Ovary (tissue), 3 donors: Measurements from ENCODE around the gene FOXK2.

Source experiments
- POLR2A ChIP-seq: fragments of 450-650 bp; IDR thresholded peaks from one replicate; pipeline ENCODE4 v1.6.1; 2017; ENCODE audit warnings: antibody characterized with exemption, mild to moderate bottlenecking, moderate library complexity
- TF ChIP-seq, protein P1 (sequence below), 3 donors: fragments of 450-650 bp in 2 of 3; fragments of 200-600 bp in 1 of 3; IDR thresholded peaks; one replicate each; pipeline versions ENCODE4 v1.5.1 to v1.8.0; 2016 to 2022; ENCODE audit warnings: antibody characterized with exemption in 3 of 3, mild to moderate bottlenecking in 1 of 3
- donor health status: DM: no; HTN: no; CAD: no.

DNA sequence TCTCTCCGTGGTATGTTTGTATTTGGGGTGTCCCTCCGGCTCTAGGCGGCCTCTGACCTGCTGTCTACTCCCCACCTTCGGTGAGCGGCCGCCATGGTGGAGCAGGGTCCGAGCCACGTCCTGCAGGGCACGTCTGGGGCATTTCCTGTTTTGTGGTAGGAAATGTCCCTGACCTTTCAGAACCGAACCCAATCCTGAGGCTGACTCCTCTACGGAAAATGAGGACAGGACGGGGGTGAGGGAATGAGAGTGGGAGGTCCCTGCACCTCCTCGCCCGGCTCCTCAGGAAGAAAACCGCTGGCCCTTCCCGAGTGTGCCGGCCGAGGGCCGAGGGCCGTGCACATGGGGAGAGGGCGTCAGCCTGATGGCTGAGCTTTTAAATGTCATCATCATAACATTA, 83.0 kb downstream of the FOXK2 start:
- TF ChIP-seq, protein P1, sequence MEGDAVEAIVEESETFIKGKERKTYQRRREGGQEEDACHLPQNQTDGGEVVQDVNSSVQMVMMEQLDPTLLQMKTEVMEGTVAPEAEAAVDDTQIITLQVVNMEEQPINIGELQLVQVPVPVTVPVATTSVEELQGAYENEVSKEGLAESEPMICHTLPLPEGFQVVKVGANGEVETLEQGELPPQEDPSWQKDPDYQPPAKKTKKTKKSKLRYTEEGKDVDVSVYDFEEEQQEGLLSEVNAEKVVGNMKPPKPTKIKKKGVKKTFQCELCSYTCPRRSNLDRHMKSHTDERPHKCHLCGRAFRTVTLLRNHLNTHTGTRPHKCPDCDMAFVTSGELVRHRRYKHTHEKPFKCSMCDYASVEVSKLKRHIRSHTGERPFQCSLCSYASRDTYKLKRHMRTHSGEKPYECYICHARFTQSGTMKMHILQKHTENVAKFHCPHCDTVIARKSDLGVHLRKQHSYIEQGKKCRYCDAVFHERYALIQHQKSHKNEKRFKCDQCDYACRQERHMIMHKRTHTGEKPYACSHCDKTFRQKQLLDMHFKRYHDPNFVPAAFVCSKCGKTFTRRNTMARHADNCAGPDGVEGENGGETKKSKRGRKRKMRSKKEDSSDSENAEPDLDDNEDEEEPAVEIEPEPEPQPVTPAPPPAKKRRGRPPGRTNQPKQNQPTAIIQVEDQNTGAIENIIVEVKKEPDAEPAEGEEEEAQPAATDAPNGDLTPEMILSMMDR (IDR thresholded peaks at IDR 0.05), result no peak
- no peak for TF ChIP-seq POLR2A
